MCF 10A (cell line): Measurements from ENCODE around the gene SUSD1. TPM values are rescaled to one million over a fixed set of nuclear protein-coding genes. Genes with fewer than 3 reads are reported as not detected.
"Not testable (repeated sequence)": the region's sequence is repeated elsewhere in the genome, so short reads cannot be mapped to it uniquely, and the experiment has no call there.

Experiments
- BruUV-seq: library from RNA; stranded (reverse); fragments of 400-500 nt; replicated peaks from 2 replicates; lab custom pipeline; 2021; lab: Mats Ljungman, UMichigan
- CTCF ChIA-PET: fragments of 300-600 bp; sonication (Branson Sonifier 250); formaldehyde crosslinking; extraction: SDS; loops from one replicate; lab custom pipeline; 2021; ENCODE audit warnings: antibody characterized with exemption, inconsistent platforms; lab: Yijun Ruan, JAX
- POLR2A ChIA-PET: fragments of 300-600, 350-650 bp; sonication (Branson Sonifier 250); formaldehyde crosslinking; extraction: SDS; loops from one replicate; lab custom pipeline; 2020; ENCODE audit warnings: antibody characterized with exemption, inconsistent platforms; lab: Yijun Ruan, JAX
- DNase-seq: peaks from one replicate; pipeline ENCODE4 v3.0.0-alpha.2; 2018; ENCODE audit not compliant: unreplicated experiment
- H3K27ac Mint-ChIP-seq: one replicate; pipeline ENCODE4 v1.8.0; 2022; ENCODE audit warnings: mild to moderate bottlenecking, low read depth, mixed read lengths; ENCODE audit not compliant: unreplicated experiment
- H3K27me3 Mint-ChIP-seq: one replicate; pipeline ENCODE4 v1.8.0; 2022; ENCODE audit warnings: mixed read lengths; ENCODE audit not compliant: insufficient read depth, unreplicated experiment
- H3K36me3 Mint-ChIP-seq: one replicate; pipeline ENCODE4 v1.8.0; 2022; ENCODE audit warnings: mild to moderate bottlenecking, moderate library complexity, mixed read lengths; ENCODE audit not compliant: insufficient read depth, unreplicated experiment
- H3K4me1 Mint-ChIP-seq: one replicate; pipeline ENCODE4 v1.8.0; 2022; ENCODE audit warnings: mixed read lengths; ENCODE audit not compliant: insufficient read depth, unreplicated experiment
- H3K4me3 Mint-ChIP-seq: one replicate; pipeline ENCODE4 v1.8.0; 2022; ENCODE audit warnings: mild to moderate bottlenecking, moderate library complexity, mixed read lengths; ENCODE audit not compliant: unreplicated experiment
- H3K9me3 Mint-ChIP-seq: one replicate; pipeline ENCODE4 v1.8.0; 2022; ENCODE audit warnings: mixed read lengths; ENCODE audit not compliant: unreplicated experiment
- intact Hi-C: fragments of 100-400 bp; cut with micrococcal nuclease; formaldehyde crosslinking; loops from 2 replicates; pipeline ENCODE4 v1.14.1; 2022
- total RNA-seq: library from RNA; stranded (reverse); gene quantifications from 2 replicates; pipeline ENCODE4 v1.2.3, GENCODE V29; 2022
- TF ChIP-seq, protein P1 (sequence below): fragments of 200-600 bp; IDR thresholded peaks from one replicate; pipeline ENCODE4 v1.8.0; 2022; ENCODE audit warnings: antibody characterized with exemption, mild to moderate bottlenecking; ENCODE audit not compliant: unreplicated experiment

Gene SUSD1
- total RNA-seq, 1 experiment from 2014 or later, result 2.0 TPM

DNA sequence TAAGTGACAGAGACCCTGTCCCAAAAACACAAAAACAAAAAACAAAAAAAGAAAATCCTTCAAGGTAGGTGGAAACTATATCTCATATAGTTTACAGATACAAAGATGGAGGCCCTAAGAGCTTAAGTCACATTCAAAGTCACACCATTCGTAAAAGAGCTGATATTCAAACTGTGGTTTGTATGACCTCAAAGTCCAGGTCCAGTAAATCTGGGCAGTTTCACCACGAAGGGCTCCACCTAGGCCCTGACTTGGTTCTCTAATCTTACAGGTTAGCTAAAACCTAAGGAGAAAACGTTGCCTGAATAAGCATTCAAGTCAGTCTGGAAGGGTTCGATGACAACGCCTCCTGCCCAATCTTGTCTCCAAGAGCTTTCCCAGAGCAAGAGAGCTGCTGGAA, 44.1 kb downstream of the SUSD1 start:
- peaks cover 7% of the 10 kb centered on the region for H3K9me3 Mint-ChIP-seq
- intact Hi-C loops, result no loop called here
- DNase-seq, result no peak
- H3K36me3 Mint-ChIP-seq, result no peaks in the 10 kb centered on the region
- H3K4me1 Mint-ChIP-seq, result no peaks in the 10 kb centered on the region
- BruUV-seq, result no TSS peak
- no peaks in the 10 kb centered on the region for H3K27me3 Mint-ChIP-seq
- H3K4me3 Mint-ChIP-seq, result no peak overlapping the region
- TF ChIP-seq, protein P1, sequence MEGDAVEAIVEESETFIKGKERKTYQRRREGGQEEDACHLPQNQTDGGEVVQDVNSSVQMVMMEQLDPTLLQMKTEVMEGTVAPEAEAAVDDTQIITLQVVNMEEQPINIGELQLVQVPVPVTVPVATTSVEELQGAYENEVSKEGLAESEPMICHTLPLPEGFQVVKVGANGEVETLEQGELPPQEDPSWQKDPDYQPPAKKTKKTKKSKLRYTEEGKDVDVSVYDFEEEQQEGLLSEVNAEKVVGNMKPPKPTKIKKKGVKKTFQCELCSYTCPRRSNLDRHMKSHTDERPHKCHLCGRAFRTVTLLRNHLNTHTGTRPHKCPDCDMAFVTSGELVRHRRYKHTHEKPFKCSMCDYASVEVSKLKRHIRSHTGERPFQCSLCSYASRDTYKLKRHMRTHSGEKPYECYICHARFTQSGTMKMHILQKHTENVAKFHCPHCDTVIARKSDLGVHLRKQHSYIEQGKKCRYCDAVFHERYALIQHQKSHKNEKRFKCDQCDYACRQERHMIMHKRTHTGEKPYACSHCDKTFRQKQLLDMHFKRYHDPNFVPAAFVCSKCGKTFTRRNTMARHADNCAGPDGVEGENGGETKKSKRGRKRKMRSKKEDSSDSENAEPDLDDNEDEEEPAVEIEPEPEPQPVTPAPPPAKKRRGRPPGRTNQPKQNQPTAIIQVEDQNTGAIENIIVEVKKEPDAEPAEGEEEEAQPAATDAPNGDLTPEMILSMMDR, result no peak
- ChIA-PET POLR2A (interaction anchor here (0.7 to 1.0 kb wide), 2 partner anchors 23 to 35 kb away, joined by 3 read pairs; no protein-coding TSS in a partner anchor), CTCF (interaction anchor here (0.6 to 2.7 kb wide), 4 partner anchors 8 to 230 kb away, joined by 3 to 17 read pairs (median 4); no protein-coding TSS in a partner anchor)
- H3K27ac Mint-ChIP-seq, result no peak overlapping the region

DNA sequence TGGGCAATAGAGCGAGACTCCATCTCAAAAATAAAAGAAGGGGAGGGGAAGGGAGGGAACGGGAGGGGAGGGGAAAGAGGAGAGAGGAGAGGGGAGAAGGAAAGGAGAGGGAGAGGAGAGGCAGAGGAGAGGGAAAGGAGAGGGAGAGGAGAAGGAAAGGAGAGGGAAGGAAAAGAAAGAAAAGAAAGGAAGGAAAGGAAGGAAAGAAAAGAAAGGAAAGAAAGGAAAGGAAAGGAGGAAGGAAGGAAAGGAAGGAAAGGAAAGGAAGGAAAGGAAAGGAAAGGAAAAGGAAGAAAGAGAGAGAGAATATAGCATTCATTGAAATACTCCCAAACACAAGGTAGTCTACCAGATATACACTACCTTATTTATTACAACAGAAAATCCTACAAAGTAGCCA, 44.8 kb downstream of the SUSD1 start:
- TF ChIP-seq, protein P1, result no peak
- intact Hi-C loops, result no loop called here
- no peak for DNase-seq
- ChIA-PET CTCF (interaction anchor here (0.7 to 2.7 kb wide), 3 partner anchors 17 to 577 kb away, joined by 3 to 17 read pairs (median 7); no protein-coding TSS in a partner anchor), POLR2A (interaction anchor here (1.0 kb wide), 1 partner anchor 23 kb away, joined by 3 read pairs; no protein-coding TSS in a partner anchor)
- H3K4me3 Mint-ChIP-seq, result no peak overlapping the region
- peaks cover 7% of the 10 kb centered on the region for H3K9me3 Mint-ChIP-seq
- no TSS peak for BruUV-seq
- no peaks in the 10 kb centered on the region for H3K27me3 Mint-ChIP-seq
- no peaks in the 10 kb centered on the region for H3K36me3 Mint-ChIP-seq
- H3K27ac Mint-ChIP-seq, result no peak overlapping the region
- no peaks in the 10 kb centered on the region for H3K4me1 Mint-ChIP-seq

DNA sequence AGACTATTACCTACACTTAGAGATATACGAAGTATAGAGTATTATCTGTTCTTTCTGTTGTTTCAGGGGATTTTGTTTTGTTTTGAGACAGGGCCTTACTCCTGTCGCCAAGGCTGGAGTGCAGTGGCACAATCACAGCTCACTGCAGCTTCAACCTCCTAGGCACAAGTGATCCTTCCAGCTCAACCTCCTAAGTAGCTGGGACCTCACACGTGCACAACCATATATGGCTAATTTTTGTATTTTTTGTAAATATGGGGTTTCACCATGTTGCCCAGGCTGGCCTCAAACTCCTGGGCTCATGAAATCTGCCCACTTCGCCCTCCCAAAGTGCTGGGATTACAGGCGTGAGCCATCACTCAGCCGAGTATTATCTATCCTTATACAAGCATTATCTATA, 45.9 kb downstream of the SUSD1 start:
- no TSS peak for BruUV-seq
- CTCF ChIA-PET, result interaction anchor here (0.6 to 3.1 kb wide), 5 partner anchors 16 to 449 kb away, joined by 3 to 18 read pairs (median 4); no protein-coding TSS in a partner anchor

DNA sequence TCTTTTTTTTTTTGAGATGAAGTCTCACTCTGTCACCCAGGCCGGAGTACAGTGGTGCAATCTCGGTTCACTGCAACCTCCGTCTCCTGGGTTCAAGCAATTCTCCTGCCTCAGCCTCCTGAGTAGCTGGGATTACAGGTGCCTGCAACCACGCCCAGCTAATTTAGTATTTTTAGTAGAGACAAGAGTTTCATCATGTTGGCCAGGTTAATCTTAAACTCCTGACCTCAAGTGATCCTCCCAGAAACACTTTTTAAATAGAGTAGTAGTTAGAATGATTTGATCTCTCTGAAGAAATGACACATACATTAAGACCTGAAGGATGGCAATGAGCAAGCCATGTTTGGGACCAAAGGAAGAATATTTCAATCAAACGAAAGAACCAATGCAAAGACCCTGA, 46.7 kb downstream of the SUSD1 start:
- intact Hi-C loops, H3K4me1 Mint-ChIP-seq, H3K9me3 Mint-ChIP-seq, DNase-seq, H3K27ac Mint-ChIP-seq, H3K4me3 Mint-ChIP-seq, H3K36me3 Mint-ChIP-seq, BruUV-seq, H3K27me3 Mint-ChIP-seq: not testable (repeated sequence)
- ChIA-PET CTCF (interaction anchor here (0.6 to 3.1 kb wide), 7 partner anchors 9 to 449 kb away, joined by 3 to 18 read pairs (median 4); no protein-coding TSS in a partner anchor), POLR2A (interaction anchor here (0.6 kb wide), 1 partner anchor 287 kb away, joined by 3 read pairs; no protein-coding TSS in a partner anchor)

More for the DNA sequence above, 45.9 kb downstream of the SUSD1 start:
- Mint-ChIP-seq H3K27ac (no peak overlapping the region), H3K4me3 (no peak overlapping the region), H3K36me3 (no peaks in the 10 kb centered on the region), H3K27me3 (no peaks in the 10 kb centered on the region), H3K4me1 (no peaks in the 10 kb centered on the region), H3K9me3 (peaks cover 7% of the 10 kb centered on the region)
- DNase-seq, result no peak
- POLR2A ChIA-PET, result interaction anchor here (0.6 kb wide), 2 partner anchors 252 to 288 kb away, joined by 3 read pairs; no protein-coding TSS in a partner anchor
- TF ChIP-seq, protein P1, result no peak
- intact Hi-C loops, result no loop called here
